ENCODE data around the gene KBTBD13.

The KBTBD13 gene

DNA sequence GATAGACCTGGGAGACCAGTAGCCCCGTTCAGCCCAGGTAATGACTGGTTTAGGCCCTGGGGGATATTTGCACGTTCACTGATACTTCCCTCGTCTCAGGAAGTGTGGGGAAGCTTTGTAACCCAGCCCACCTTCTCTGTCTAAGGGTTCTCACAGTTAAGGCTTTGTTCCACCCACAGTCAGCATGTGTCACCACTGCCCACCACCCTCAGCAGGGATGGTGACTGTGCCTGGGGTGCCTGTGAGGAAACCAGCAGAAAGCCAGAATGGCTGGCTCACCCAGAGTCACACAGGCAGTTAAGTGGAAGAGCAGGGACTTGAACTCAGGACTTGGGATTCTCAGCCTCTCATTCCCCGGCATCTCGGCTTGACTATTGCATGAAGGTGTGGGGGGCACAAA is 5.2 kb downstream of the KBTBD13 start:
- in situ Hi-C loops (cut with MboI; ENCODE audit: low pct_unique_long_range_greater_than_20kb, low sequenced_read_pairs, unreplicated experiment): no loop called here
- DNase-seq (ENCODE audit: low spot score): no peak

DNA sequence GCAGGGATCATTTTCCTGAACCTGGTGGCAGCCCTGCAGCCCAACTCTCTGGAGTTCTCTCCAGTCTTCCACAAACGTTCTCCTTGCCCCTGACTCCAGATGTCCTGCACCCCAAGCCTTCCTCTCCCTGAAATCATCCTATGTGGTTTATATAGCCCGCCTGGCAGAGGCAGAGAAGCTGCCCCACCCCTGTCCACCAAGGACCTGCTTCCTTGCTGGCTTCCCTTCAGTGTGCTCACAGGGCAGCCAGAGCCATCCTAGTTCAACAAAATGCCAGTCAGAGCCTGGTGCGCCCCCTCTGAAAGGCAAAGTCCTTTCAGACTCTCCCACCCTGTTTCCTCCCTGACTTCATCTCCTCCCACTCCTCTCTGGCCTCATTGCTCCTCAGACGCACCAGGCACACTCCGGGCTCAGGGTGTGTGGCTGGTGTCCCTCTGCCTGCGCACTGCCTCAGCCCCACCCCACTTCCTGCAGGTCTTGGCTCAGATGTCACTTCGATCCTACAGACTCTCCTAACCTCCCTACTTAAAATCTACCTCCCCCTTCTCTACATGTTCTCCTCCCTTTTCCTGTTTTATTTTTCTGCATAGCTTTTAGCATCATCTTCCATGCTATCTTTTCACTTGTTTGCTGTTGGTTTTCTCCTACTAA is 5.9 kb downstream of the KBTBD13 start:
- DNase-seq (ENCODE audit: low spot score): no peak
- in situ Hi-C loops (cut with MboI; ENCODE audit: low pct_unique_long_range_greater_than_20kb, low sequenced_read_pairs, unreplicated experiment): no loop called here
- TF ChIP-seq, protein P1, sequence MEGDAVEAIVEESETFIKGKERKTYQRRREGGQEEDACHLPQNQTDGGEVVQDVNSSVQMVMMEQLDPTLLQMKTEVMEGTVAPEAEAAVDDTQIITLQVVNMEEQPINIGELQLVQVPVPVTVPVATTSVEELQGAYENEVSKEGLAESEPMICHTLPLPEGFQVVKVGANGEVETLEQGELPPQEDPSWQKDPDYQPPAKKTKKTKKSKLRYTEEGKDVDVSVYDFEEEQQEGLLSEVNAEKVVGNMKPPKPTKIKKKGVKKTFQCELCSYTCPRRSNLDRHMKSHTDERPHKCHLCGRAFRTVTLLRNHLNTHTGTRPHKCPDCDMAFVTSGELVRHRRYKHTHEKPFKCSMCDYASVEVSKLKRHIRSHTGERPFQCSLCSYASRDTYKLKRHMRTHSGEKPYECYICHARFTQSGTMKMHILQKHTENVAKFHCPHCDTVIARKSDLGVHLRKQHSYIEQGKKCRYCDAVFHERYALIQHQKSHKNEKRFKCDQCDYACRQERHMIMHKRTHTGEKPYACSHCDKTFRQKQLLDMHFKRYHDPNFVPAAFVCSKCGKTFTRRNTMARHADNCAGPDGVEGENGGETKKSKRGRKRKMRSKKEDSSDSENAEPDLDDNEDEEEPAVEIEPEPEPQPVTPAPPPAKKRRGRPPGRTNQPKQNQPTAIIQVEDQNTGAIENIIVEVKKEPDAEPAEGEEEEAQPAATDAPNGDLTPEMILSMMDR (IDR thresholded peaks at IDR 0.05; ENCODE audit: extremely low read depth, insufficient read depth, missing control alignments): no peak

More for the DNA sequence above, 5.2 kb downstream of the KBTBD13 start:
- TF ChIP-seq, protein P1 (IDR thresholded peaks at IDR 0.05; ENCODE audit: extremely low read depth, insufficient read depth, missing control alignments): no peak

- in situ Hi-C loops (cut with MboI; ENCODE audit: low pct_unique_long_range_greater_than_20kb, low sequenced_read_pairs, unreplicated experiment): no loop called here
- TF ChIP-seq, protein P1 (IDR thresholded peaks at IDR 0.05; ENCODE audit: extremely low read depth, insufficient read depth, missing control alignments): no peak
- no peak for DNase-seq (ENCODE audit: low spot score)
Measured at GRCh38 chr15:65083262-65083701, 6.7 kb downstream of the KBTBD13 start.

DNA sequence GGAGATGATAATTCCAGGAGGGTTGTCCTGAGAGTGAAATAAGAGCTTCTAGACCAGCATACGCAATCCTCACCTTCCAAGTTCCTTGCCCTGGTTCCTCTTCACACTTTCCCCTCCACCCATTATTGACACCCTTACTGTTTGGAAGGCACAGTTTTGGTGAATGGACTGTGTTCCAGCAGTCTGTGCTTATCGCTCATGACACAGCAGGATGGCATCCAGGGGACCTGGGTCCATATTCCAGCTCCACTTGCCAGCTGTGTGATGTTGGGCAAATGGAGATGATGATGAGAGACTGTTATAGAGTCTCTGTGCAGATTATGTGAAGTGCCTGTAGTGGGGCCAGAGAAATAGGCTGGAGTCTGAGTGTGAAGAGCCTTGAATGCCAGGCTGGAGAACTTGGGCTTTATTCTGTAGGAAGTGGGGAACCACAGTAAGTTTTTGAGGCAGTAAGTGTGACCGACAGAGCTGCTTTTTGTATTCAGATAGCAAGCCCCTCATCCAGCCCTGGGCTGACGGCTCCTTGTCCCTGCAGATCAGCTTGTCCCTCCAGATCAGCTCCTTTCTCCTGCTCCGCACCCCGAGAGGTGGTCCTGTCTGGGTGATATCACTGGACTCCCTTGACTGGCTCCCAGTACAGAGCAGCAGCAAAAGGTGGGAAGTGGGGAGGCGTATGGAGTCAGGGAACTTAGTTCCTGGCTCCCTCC is 8.1 kb downstream of the KBTBD13 start:
- DNase-seq (ENCODE audit: low spot score): no peak
- TF ChIP-seq, protein P1 (IDR thresholded peaks at IDR 0.05; ENCODE audit: extremely low read depth, insufficient read depth, missing control alignments): no peak
- in situ Hi-C loops (cut with MboI; ENCODE audit: low pct_unique_long_range_greater_than_20kb, low sequenced_read_pairs, unreplicated experiment): no loop called here

GRCh38 chr15:65085207-65085753 is 8.7 kb downstream of the KBTBD13 start:
- TF ChIP-seq, protein P1 (IDR thresholded peaks at IDR 0.05; ENCODE audit: extremely low read depth, insufficient read depth, missing control alignments): no peak
- DNase-seq (ENCODE audit: low spot score): no peak
- in situ Hi-C loops (cut with MboI; ENCODE audit: low pct_unique_long_range_greater_than_20kb, low sequenced_read_pairs, unreplicated experiment): no loop called here

- in situ Hi-C loops (cut with MboI; ENCODE audit: low pct_unique_long_range_greater_than_20kb, low sequenced_read_pairs, unreplicated experiment): no loop called here
- DNase-seq (ENCODE audit: low spot score): no peak
Measured at GRCh38 chr15:65085990-65086679, 9.6 kb downstream of the KBTBD13 start.

More at GRCh38 chr15:65085990-65086679, 9.6 kb downstream of the KBTBD13 start:
- TF ChIP-seq, protein P1 (IDR thresholded peaks at IDR 0.05; ENCODE audit: extremely low read depth, insufficient read depth, missing control alignments): peak; percentile 62

All from GM13977 (cell line).